ENCODE data around the gene CLEC16A. TPM values are rescaled to one million over a fixed set of nuclear protein-coding genes. Genes with fewer than 3 reads are reported as not detected.

CLEC16A gene
- total RNA-seq, 2 donors from 2014 or later: 46.6 to 47.6 TPM

- H3K27me3 ChIP-seq (replicated peaks; ENCODE audit: insufficient read depth): no peaks in the 10 kb centered on the region
- DNase-seq (ENCODE audit: low spot score) (no peak), ATAC-seq (ENCODE audit: insufficient number of reproducible peaks, low FRiP score, low read depth) (no peak)
- no peaks in the 10 kb centered on the region for H3K36me3 ChIP-seq
- TF ChIP-seq CTCF (IDR thresholded peaks at IDR 0.05): no peak
- no peak overlapping the region for H3K4me3 ChIP-seq
- no peak overlapping the region for H3K27ac ChIP-seq
- no peaks in the 10 kb centered on the region for H3K9me3 ChIP-seq
- peaks cover 20 to 37% of the 10 kb centered on the region in 2 donors for H3K4me1 ChIP-seq (ENCODE audit: control insufficient read depth in 1 of 2, low read depth in 2 of 2)
These were observed 196.1 kb downstream of the CLEC16A start for GRCh38 chr16:11140466-11140865.

DNA sequence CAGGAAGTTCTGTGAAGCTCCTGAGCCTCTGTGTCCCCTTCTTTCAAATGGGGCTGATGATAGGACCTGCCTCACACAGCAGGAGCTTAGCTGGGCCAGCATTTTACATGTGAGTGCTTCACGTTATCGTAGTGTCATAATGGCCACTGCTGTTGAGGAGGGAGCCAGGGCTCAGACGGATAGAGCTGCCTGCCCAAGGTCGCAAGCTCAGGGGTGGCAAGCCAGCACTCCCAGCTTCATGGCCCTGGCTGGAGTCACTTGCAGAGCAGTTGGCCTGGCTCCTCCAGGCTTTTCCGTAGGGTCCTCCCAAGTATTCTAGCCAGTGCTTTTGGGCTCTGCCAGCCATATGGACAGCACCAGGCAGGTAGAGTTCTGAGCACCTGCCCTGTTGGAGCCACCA, 196.5 kb downstream of the CLEC16A start:
- no peak for ATAC-seq (ENCODE audit: insufficient number of reproducible peaks, low FRiP score, low read depth)
- no peaks in the 10 kb centered on the region for H3K9me3 ChIP-seq
- no peak overlapping the region for H3K4me3 ChIP-seq
- no peak overlapping the region for H3K27ac ChIP-seq
- no peaks in the 10 kb centered on the region for H3K36me3 ChIP-seq
- no peaks in the 10 kb centered on the region for H3K27me3 ChIP-seq (replicated peaks; ENCODE audit: insufficient read depth)
- TF ChIP-seq CTCF (IDR thresholded peaks at IDR 0.05): no peak
- no peak for DNase-seq (ENCODE audit: low spot score)
- H3K4me1 ChIP-seq (ENCODE audit: control insufficient read depth in 1 of 2, low read depth in 2 of 2): peaks cover 16 to 33% of the 10 kb centered on the region in 2 donors

DNA sequence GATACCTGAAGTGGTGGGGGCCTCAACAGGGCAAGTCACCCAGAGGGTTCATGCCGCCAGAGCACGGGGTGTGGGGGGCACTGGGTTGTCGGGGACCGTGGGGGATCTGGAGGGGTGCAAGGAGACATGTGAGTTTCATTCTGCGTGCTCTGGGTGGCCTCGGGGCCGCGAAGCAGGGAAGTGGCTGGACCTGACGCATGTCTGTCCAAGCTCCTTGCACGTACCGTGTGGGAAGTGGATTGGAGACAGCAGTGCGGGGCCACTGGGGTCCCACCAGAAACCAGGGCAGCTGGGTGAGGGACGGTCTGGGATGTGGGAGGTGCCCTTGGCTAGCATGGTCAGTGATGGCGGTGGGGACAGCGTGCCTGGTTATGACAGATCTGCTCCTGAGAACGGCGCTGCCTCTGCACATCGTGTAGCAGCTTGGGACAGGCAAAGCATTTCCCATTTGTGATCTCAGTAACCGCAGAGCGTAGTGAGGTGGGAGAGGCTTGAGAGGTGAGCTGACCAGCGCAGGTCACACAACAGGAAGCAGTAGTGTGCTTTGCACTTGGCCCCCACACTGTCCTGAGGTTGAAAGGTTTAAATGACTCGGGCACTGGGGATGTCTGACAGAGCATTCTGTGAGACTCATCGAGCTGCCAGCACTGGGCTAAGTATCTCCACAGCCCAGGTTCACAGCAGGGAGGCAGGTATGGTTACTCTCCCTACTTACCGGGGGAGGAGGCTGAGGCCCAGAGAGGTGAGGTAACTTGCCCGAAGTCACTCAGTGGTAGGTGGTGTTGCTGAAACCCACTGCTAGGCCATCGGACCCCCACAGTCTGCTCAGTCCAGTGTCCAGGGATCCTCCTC, 197.3 kb downstream of the CLEC16A start:
- Histone ChIP-seq H3K27ac (no peak overlapping the region), H3K4me3 (no peak overlapping the region), H3K9me3 (no peaks in the 10 kb centered on the region), H3K36me3 (no peaks in the 10 kb centered on the region), H3K4me1 (ENCODE audit: control insufficient read depth in 1 of 2, low read depth in 2 of 2) (peaks cover 16 to 27% of the 10 kb centered on the region in 2 donors), H3K27me3 (replicated peaks; ENCODE audit: insufficient read depth) (no peaks in the 10 kb centered on the region)
- DNase-seq (ENCODE audit: low spot score): no peak
- ATAC-seq (ENCODE audit: insufficient number of reproducible peaks, low FRiP score, low read depth): no peak
- TF ChIP-seq CTCF (IDR thresholded peaks at IDR 0.05): no peak

- Histone ChIP-seq H3K4me1 (ENCODE audit: control insufficient read depth in 1 of 2, low read depth in 2 of 2) (peaks cover 16 to 30% of the 10 kb centered on the region in 2 donors), H3K27me3 (replicated peaks; ENCODE audit: insufficient read depth) (no peaks in the 10 kb centered on the region), H3K4me3 (no peak overlapping the region), H3K9me3 (no peaks in the 10 kb centered on the region), H3K27ac (no peak overlapping the region), H3K36me3 (no peaks in the 10 kb centered on the region)
- ATAC-seq (ENCODE audit: insufficient number of reproducible peaks, low FRiP score, low read depth) (no peak), DNase-seq (ENCODE audit: low spot score) (no peak)
- no peak for TF ChIP-seq CTCF (IDR thresholded peaks at IDR 0.05)
These were observed 197.9 kb downstream of the CLEC16A start for GRCh38 chr16:11142261-11142630.

DNA sequence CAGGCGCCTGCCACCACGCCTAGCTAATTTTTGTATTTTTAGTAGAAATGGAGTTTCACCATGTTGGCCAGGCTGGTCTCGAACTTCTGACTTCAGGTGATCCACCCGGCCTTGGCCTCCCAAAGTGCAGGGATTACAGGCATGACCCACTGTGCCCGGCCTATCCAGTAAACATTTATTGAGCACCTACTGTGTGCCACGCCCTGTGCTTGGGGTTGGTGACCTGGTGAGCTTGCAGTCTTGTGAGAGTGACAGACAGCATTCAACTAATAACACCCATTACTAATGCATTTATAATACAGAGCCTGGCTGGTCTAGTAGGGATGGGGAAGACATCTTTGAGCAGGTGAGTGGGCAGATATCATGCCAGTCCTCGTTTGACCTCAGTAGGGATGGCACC, 198.6 kb downstream of the CLEC16A start:
- H3K4me1 ChIP-seq (ENCODE audit: control insufficient read depth in 1 of 2, low read depth in 2 of 2): peaks cover 16 to 35% of the 10 kb centered on the region in 2 donors

More for the DNA sequence above, 198.6 kb downstream of the CLEC16A start:
- Histone ChIP-seq H3K27me3 (replicated peaks; ENCODE audit: insufficient read depth) (no peaks in the 10 kb centered on the region), H3K4me3 (no peak overlapping the region), H3K27ac (no peak overlapping the region), H3K36me3 (no peaks in the 10 kb centered on the region), H3K9me3 (no peaks in the 10 kb centered on the region)
- TF ChIP-seq CTCF (IDR thresholded peaks at IDR 0.05): no peak
- DNase-seq (ENCODE audit: low spot score) (no peak), ATAC-seq (ENCODE audit: insufficient number of reproducible peaks, low FRiP score, low read depth) (no peak)
